ENCODE measurements around the gene SLC38A3. TPM values are rescaled to one million over a fixed set of nuclear protein-coding genes. Genes with fewer than 3 reads are reported as not detected.

Gene SLC38A3
- total RNA-seq, 1 experiment from 2014 or later = 16.8 TPM

GRCh38 chr3:50169232-50169832 lies 35.7 kb upstream of the SLC38A3 start:
- no peaks in the 10 kb centered on the region; the same call in 1 of the 2 replicates for H3K36me3 ChIP-seq (ENCODE audit: control insufficient read depth, insufficient read depth, low read length)
- Mint-ChIP-seq H3K9me3 (ENCODE audit: unreplicated experiment) (no peaks in the 10 kb centered on the region), H3K27me3 (ENCODE audit: insufficient read depth, unreplicated experiment) (no peaks in the 10 kb centered on the region), H3K36me3 (ENCODE audit: insufficient read depth, unreplicated experiment) (no peaks in the 10 kb centered on the region), H3K4me1 (ENCODE audit: low read depth, unreplicated experiment) (peaks cover 16% of the 10 kb centered on the region), H3K4me3 (ENCODE audit: unreplicated experiment) (no peak overlapping the region), H3K27ac (ENCODE audit: unreplicated experiment) (no peak overlapping the region)
- no peak for TF ChIP-seq CTCF (IDR thresholded peaks at IDR 0.05; ENCODE audit: insufficient read depth in 1 of 2, low read depth in 1 of 2, low read length in 1 of 2, severe bottlenecking in 1 of 2, unreplicated experiment in 1 of 2)
- intact Hi-C loops (cut with micrococcal nuclease; ENCODE audit: unreplicated experiment) = no loop called here
- no peak overlapping the region for H3K4me3 ChIP-seq (ENCODE audit: low read depth, low read length)
- H3K4me1 ChIP-seq = peaks cover 25% of the 10 kb centered on the region
- no peak for DNase-seq
- no peaks in the 10 kb centered on the region for H3K27me3 ChIP-seq (replicated peaks; ENCODE audit: control insufficient read depth, insufficient read depth, low read length)
- H3K9me3 ChIP-seq = no peaks in the 10 kb centered on the region
- no TSS peak for BruUV-seq (replicated peaks)
- CTCF ChIA-PET = interaction anchor here (0.5 kb wide), 1 partner anchor 55 kb away, joined by 6 read pairs; no protein-coding TSS in a partner anchor
- POLR2A ChIA-PET = no interaction called here

GRCh38 chr3:50169858-50170257 lies 35.2 kb upstream of the SLC38A3 start:
- POLR2A ChIA-PET = no interaction called here
- CTCF ChIA-PET = interaction anchor here (0.5 kb wide), 1 partner anchor 55 kb away, joined by 6 read pairs; no protein-coding TSS in a partner anchor
- H3K4me1 Mint-ChIP-seq (ENCODE audit: low read depth, unreplicated experiment) = peaks cover 16% of the 10 kb centered on the region
- TF ChIP-seq CTCF (IDR thresholded peaks at IDR 0.05; ENCODE audit: insufficient read depth in 1 of 2, low read depth in 1 of 2, low read length in 1 of 2, severe bottlenecking in 1 of 2, unreplicated experiment in 1 of 2) = no peak
- no peaks in the 10 kb centered on the region for H3K9me3 ChIP-seq
- H3K27me3 ChIP-seq (replicated peaks; ENCODE audit: control insufficient read depth, insufficient read depth, low read length) = no peaks in the 10 kb centered on the region
- peaks cover 24% of the 10 kb centered on the region for H3K4me1 ChIP-seq
- no peak overlapping the region for H3K4me3 ChIP-seq (ENCODE audit: low read depth, low read length)
- H3K36me3 Mint-ChIP-seq (ENCODE audit: insufficient read depth, unreplicated experiment) = no peaks in the 10 kb centered on the region
- H3K27me3 Mint-ChIP-seq (ENCODE audit: insufficient read depth, unreplicated experiment) = no peaks in the 10 kb centered on the region
- H3K36me3 ChIP-seq (ENCODE audit: control insufficient read depth, insufficient read depth, low read length) = no peaks in the 10 kb centered on the region; the same call in 1 of the 2 replicates
- H3K27ac Mint-ChIP-seq (ENCODE audit: unreplicated experiment) = no peak overlapping the region
- no TSS peak for BruUV-seq (replicated peaks)
- no peaks in the 10 kb centered on the region for H3K9me3 Mint-ChIP-seq (ENCODE audit: unreplicated experiment)
- intact Hi-C loops (cut with micrococcal nuclease; ENCODE audit: unreplicated experiment) = no loop called here
- H3K4me3 Mint-ChIP-seq (ENCODE audit: unreplicated experiment) = no peak overlapping the region
- DNase-seq = no peak

GRCh38 chr3:50170689-50171088 lies 34.4 kb upstream of the SLC38A3 start:
- intact Hi-C loops (cut with micrococcal nuclease; ENCODE audit: unreplicated experiment) = no loop called here
- H3K4me1 Mint-ChIP-seq (ENCODE audit: low read depth, unreplicated experiment) = peaks cover 16% of the 10 kb centered on the region
- TF ChIP-seq CTCF (IDR thresholded peaks at IDR 0.05; ENCODE audit: insufficient read depth in 1 of 2, low read depth in 1 of 2, low read length in 1 of 2, severe bottlenecking in 1 of 2, unreplicated experiment in 1 of 2) = no peak

More at GRCh38 chr3:50170689-50171088, 34.4 kb upstream of the SLC38A3 start:
- Histone ChIP-seq H3K9me3 (no peaks in the 10 kb centered on the region), H3K4me3 (ENCODE audit: low read depth, low read length) (no peak overlapping the region), H3K4me1 (peaks cover 15% of the 10 kb centered on the region), H3K36me3 (ENCODE audit: control insufficient read depth, insufficient read depth, low read length) (no peaks in the 10 kb centered on the region; the same call in 1 of the 2 replicates), H3K27me3 (replicated peaks; ENCODE audit: control insufficient read depth, insufficient read depth, low read length) (no peaks in the 10 kb centered on the region)
- H3K27me3 Mint-ChIP-seq (ENCODE audit: insufficient read depth, unreplicated experiment) = no peaks in the 10 kb centered on the region
- H3K4me3 Mint-ChIP-seq (ENCODE audit: unreplicated experiment) = no peak overlapping the region
- H3K9me3 Mint-ChIP-seq (ENCODE audit: unreplicated experiment) = no peaks in the 10 kb centered on the region
- no peaks in the 10 kb centered on the region for H3K36me3 Mint-ChIP-seq (ENCODE audit: insufficient read depth, unreplicated experiment)
- ChIA-PET POLR2A (no interaction called here), CTCF (no interaction called here)
- no peak for DNase-seq
- BruUV-seq (replicated peaks) = no TSS peak
- no peak overlapping the region for H3K27ac Mint-ChIP-seq (ENCODE audit: unreplicated experiment)
